Natural killer cell (primary cell): ENCODE data around the gene SMARCE1. TPM values are rescaled to one million over a fixed set of nuclear protein-coding genes. Genes with fewer than 3 reads are reported as not detected.

Experiments used
- ATAC-seq, 3 donors: fragments of 150-1000 bp in 2 of 3; fragments of 200-7000 bp in 1 of 3; cut with Tn5 transposase; 1 replicate in 1 of 3; 2 replicates in 2 of 3; pipeline ENCODE4 v1.10.0; 2021; ENCODE audit warnings: mild to moderate bottlenecking in 2 of 3, moderate library complexity in 2 of 3
- DNase-seq, 2 donors: peaks; one replicate each; pipeline versions ENCODE4 v3.0.0 to v3.0.0-alpha.2; 2013 to 2021; ENCODE audit warnings: mixed read lengths in 1 of 2
- H3K27ac ChIP-seq: one replicate; pipeline ENCODE4 v1.5.1; 2013; ENCODE audit warnings: mild to moderate bottlenecking, low read length
- H3K27me3 ChIP-seq: one replicate; pipeline ENCODE4 v1.6.1; 2013; ENCODE audit warnings: low read length; ENCODE audit not compliant: control insufficient read depth, insufficient read depth
- H3K36me3 ChIP-seq: one replicate; pipeline ENCODE4 v1.6.1; 2013; ENCODE audit warnings: low read length; ENCODE audit not compliant: control insufficient read depth, insufficient read depth
- H3K4me1 ChIP-seq: one replicate; pipeline ENCODE4 v1.6.1; 2013; ENCODE audit warnings: low read length; ENCODE audit not compliant: control insufficient read depth, insufficient read depth
- H3K4me3 ChIP-seq: one replicate; pipeline ENCODE4 v1.5.1; 2013; ENCODE audit warnings: low read length
- H3K9me3 ChIP-seq: one replicate; pipeline ENCODE4 v1.6.1; 2013; ENCODE audit warnings: low read length; ENCODE audit not compliant: control insufficient read depth, insufficient read depth
- H3K27ac Mint-ChIP-seq, 2 donors: one replicate each; pipeline ENCODE4 v1.8.0; 2022; ENCODE audit warnings: mild to moderate bottlenecking in 2 of 2, mixed read lengths in 2 of 2, moderate library complexity in 1 of 2
- H3K27me3 Mint-ChIP-seq, 2 donors: one replicate each; pipeline ENCODE4 v1.8.0; 2022; ENCODE audit warnings: low read depth in 2 of 2, mixed read lengths in 2 of 2
- H3K36me3 Mint-ChIP-seq: one replicate; pipeline ENCODE4 v1.8.0; 2022; ENCODE audit warnings: mixed read lengths
- H3K4me1 Mint-ChIP-seq, 2 donors: one replicate each; pipeline ENCODE4 v1.8.0; 2022; ENCODE audit warnings: mixed read lengths in 2 of 2
- H3K4me3 Mint-ChIP-seq: one replicate; pipeline ENCODE4 v1.8.0; 2022; ENCODE audit warnings: mild to moderate bottlenecking, moderate library complexity, mixed read lengths
- H3K9me3 Mint-ChIP-seq, 2 donors: one replicate each; pipeline ENCODE4 v1.8.0; 2022; ENCODE audit warnings: mixed read lengths in 2 of 2
- WGBS: methylation state at CpG from one replicate; pipeline ENCODE4 v1.1.7; 2013; ENCODE audit warnings: missing lambda C conversion rate; ENCODE audit not compliant: insufficient coverage; 5-methylcytosine and 5-hydroxymethylcytosine counted together
- intact Hi-C: fragments of 100-400 bp; cut with micrococcal nuclease; formaldehyde crosslinking; loops from one replicate; pipeline ENCODE4 v1.14.2; 2022
- total RNA-seq, 4 donors: library from RNA; stranded (reverse); fragments of 120-200 nt in 1 of 4; gene quantifications; one replicate each; pipeline versions ENCODE4 v1.2.3 to v1.2.4, GENCODE V29; 2013 to 2022
- TF ChIP-seq, protein P1 (sequence below): fragments of 200-600 bp; IDR thresholded peaks from one replicate; pipeline ENCODE4 v1.8.0; 2022; ENCODE audit warnings: antibody characterized with exemption

The SMARCE1 gene
- total RNA-seq, 3 donors from 2014 or later (not counting 1 experiment from before 2014, with no cell fraction given) = 87.8 to 102 (median 101) TPM

DNA sequence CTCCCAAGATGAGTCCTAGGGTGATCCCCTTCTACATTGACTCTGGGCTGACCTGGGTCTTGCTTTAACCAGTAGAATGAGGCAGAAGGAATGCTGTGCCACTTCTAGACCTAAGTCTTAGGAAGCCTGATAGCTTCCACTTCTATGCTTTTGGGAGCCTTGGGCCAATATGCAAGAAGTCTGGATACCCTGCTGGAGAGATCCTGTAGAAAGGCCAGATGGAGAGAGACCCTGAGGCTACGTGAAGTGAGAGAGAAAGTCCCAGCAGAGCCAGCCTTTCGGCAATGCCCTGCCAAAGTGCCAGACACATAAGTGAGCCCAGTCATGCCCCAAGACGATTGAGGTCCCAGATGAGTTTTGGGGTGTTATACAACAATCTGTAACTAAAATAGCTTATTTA lies 15.6 kb upstream of the SMARCE1 start:
- Histone ChIP-seq H3K4me1 (no peaks in the 10 kb centered on the region), H3K4me3 (no peak overlapping the region), H3K9me3 (no peaks in the 10 kb centered on the region), H3K36me3 (no peaks in the 10 kb centered on the region), H3K27me3 (peaks cover 18% of the 10 kb centered on the region), H3K27ac (no peak overlapping the region)
- 93% methylated on average over 3 of the region's 3 CpGs for WGBS
- intact Hi-C loops = no loop called here
- no peak for DNase-seq
- Mint-ChIP-seq H3K4me1 (no peaks in the 10 kb centered on the region), H3K9me3 (no peaks in the 10 kb centered on the region), H3K36me3 (no peaks in the 10 kb centered on the region), H3K27ac (no peak overlapping the region), H3K4me3 (no peak overlapping the region), H3K27me3 (peaks cover 40 to 66% of the 10 kb centered on the region in 2 donors)
- no peak for ATAC-seq
- TF ChIP-seq, protein P1, sequence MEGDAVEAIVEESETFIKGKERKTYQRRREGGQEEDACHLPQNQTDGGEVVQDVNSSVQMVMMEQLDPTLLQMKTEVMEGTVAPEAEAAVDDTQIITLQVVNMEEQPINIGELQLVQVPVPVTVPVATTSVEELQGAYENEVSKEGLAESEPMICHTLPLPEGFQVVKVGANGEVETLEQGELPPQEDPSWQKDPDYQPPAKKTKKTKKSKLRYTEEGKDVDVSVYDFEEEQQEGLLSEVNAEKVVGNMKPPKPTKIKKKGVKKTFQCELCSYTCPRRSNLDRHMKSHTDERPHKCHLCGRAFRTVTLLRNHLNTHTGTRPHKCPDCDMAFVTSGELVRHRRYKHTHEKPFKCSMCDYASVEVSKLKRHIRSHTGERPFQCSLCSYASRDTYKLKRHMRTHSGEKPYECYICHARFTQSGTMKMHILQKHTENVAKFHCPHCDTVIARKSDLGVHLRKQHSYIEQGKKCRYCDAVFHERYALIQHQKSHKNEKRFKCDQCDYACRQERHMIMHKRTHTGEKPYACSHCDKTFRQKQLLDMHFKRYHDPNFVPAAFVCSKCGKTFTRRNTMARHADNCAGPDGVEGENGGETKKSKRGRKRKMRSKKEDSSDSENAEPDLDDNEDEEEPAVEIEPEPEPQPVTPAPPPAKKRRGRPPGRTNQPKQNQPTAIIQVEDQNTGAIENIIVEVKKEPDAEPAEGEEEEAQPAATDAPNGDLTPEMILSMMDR = no peak

DNA sequence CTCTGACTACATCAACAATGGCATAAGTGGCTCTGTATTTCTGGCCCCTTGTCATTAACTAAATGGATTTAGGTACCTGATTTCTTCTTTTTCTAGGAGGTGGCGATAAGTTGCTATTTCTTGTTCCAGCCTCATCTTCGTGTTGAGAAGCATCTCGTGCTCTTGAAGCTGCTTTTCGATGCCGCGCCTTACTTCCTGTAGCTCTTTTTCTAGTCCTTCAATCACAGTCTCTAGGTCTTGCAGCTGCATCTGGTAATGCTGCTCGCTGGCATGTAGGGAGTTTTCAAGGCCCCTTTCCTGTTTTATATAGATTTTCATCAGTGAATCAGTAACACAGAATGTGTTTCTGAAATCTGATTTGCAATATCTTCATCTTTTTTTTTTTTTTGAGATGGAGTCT lies 12.3 kb upstream of the SMARCE1 start:
- no peaks in the 10 kb centered on the region for H3K4me1 ChIP-seq
- H3K9me3 Mint-ChIP-seq = no peaks in the 10 kb centered on the region

DNA sequence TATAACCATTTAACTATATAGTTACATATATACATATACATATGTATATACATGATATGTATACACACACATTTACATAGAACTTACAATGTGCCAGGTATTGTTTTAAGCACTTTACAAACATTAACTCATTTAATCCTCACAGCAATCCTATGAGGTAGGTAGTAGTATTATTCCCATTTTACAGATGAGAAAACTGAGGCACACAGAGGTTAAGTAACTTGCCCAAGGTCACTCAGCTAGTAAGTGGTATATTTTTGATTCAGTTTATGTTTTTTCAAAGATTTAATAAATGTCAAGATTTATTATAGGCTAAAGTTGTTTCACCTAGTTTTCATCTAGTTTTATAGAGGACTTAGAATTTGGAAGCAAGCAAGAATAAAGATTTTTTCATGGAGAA lies 10.8 kb upstream of the SMARCE1 start:
- H3K27me3 ChIP-seq = peaks cover 15% of the 10 kb centered on the region
- no peaks in the 10 kb centered on the region for H3K4me1 Mint-ChIP-seq
- no peak overlapping the region for H3K27ac Mint-ChIP-seq
- TF ChIP-seq, protein P1 = no peak
- H3K36me3 Mint-ChIP-seq = no peaks in the 10 kb centered on the region
- no peak for DNase-seq
- H3K4me3 Mint-ChIP-seq = no peak overlapping the region
- no peak overlapping the region for H3K27ac ChIP-seq
- no peaks in the 10 kb centered on the region for H3K36me3 ChIP-seq
- intact Hi-C loops = no loop called here
- no peak for ATAC-seq
- no peak overlapping the region for H3K4me3 ChIP-seq
- no peaks in the 10 kb centered on the region for H3K9me3 ChIP-seq
- peaks cover 19 to 56% of the 10 kb centered on the region in 2 donors for H3K27me3 Mint-ChIP-seq
- H3K4me1 ChIP-seq = no peaks in the 10 kb centered on the region
- H3K9me3 Mint-ChIP-seq = no peaks in the 10 kb centered on the region

More for the DNA sequence above, 12.3 kb upstream of the SMARCE1 start:
- Histone ChIP-seq H3K27me3 (peaks cover 19% of the 10 kb centered on the region), H3K9me3 (no peaks in the 10 kb centered on the region), H3K27ac (no peak overlapping the region), H3K36me3 (no peaks in the 10 kb centered on the region), H3K4me3 (no peak overlapping the region)
- WGBS = 67% methylated on average over 7 of the region's 7 CpGs
- no peaks in the 10 kb centered on the region for H3K36me3 Mint-ChIP-seq
- TF ChIP-seq, protein P1 = no peak
- no peak for ATAC-seq
- H3K27ac Mint-ChIP-seq = no peak overlapping the region
- peaks cover 26 to 65% of the 10 kb centered on the region in 2 donors for H3K27me3 Mint-ChIP-seq
- H3K4me1 Mint-ChIP-seq = no peaks in the 10 kb centered on the region
- DNase-seq = peak in 1 of 2 donors; percentile 51
- intact Hi-C loops = no loop called here
- H3K4me3 Mint-ChIP-seq = no peak overlapping the region

DNA sequence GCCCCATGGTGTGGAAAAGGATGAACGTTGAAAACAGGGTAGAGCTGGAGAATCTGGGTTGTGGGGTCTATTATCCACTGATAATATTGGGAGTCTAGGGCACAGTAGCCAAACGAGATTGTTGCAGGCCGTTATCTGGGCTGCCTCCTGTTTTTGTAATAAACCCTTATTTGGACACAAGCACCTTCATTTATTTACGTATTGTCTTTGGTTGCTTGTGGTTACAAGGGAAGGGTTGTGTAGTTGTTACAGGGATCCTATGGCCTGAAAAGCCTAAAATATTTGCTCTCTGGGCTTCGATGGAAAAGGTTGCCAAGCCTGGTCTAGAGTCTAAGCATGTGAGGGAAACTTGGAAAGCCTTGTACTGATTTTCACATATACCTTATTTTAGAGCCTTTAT lies 4.3 kb upstream of the SMARCE1 start:
- TF ChIP-seq, protein P1 = no peak
- Mint-ChIP-seq H3K4me1 (peaks cover 19 to 20% of the 10 kb centered on the region in 2 donors), H3K9me3 (no peaks in the 10 kb centered on the region), H3K4me3 (no peak overlapping the region), H3K27me3 (peaks cover 0 to 9% of the 10 kb centered on the region in 2 donors), H3K36me3 (no peaks in the 10 kb centered on the region), H3K27ac (no peak overlapping the region)
- H3K4me1 ChIP-seq = peaks cover 15% of the 10 kb centered on the region
- no peak for DNase-seq
- 82% methylated on average over 5 of the region's 5 CpGs for WGBS
- no peaks in the 10 kb centered on the region for H3K36me3 ChIP-seq
- no peak overlapping the region for H3K4me3 ChIP-seq
- H3K27ac ChIP-seq = no peak overlapping the region
- no peaks in the 10 kb centered on the region for H3K9me3 ChIP-seq
- no peak for ATAC-seq
- peaks cover 3% of the 10 kb centered on the region for H3K27me3 ChIP-seq
- intact Hi-C loops = no loop called here
